NCI-H187 treated with DMSO at 0.1 percent for 48 hours (cell line): ENCODE data around the gene FOXO6.

Source experiments
- DNase-seq: peaks from one replicate; lab custom pipeline; 2025; lab: John Stamatoyannopoulos, UW

Gene FOXO6

DNA sequence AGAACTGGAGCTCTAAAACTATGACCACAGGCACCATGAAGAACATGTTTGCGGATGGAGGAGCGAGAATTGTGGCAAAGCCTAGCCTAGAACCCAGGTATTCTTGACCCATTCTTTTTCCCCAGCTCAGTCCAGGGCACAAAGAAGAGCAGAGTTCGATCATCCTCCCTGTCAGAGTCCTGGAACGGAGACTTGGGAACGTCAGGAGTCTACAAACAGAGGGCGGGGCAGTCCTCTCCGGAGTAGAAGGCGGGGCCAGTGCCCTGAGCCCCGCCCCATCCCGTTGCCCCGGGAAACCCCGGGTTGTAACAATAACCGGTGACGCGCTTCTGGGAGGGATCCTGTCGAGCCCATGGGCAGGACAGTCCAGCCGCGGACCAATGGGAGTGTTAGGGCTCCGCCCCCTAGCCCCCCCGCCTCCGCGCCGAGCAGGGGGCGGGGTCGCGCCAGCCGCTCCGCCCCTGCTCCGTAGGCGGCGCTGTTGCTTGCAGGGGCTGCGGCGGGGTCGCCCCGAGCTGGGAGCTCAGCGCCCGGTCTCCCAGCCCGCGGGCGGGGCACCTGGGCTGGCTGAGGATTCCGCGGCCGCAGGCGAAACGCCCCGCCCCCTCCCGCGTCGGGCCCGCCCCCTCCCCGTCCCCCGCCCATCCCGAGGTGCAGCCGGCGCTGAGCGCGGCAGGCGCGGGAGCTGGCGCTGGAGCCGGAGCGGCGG is at the start of gene FOXO6:
Gene FOXO6 (plus strand): TSS at position 649 of the 709 bp plus-strand sequence.
- peak; percentile 96 for DNase-seq

DNA sequence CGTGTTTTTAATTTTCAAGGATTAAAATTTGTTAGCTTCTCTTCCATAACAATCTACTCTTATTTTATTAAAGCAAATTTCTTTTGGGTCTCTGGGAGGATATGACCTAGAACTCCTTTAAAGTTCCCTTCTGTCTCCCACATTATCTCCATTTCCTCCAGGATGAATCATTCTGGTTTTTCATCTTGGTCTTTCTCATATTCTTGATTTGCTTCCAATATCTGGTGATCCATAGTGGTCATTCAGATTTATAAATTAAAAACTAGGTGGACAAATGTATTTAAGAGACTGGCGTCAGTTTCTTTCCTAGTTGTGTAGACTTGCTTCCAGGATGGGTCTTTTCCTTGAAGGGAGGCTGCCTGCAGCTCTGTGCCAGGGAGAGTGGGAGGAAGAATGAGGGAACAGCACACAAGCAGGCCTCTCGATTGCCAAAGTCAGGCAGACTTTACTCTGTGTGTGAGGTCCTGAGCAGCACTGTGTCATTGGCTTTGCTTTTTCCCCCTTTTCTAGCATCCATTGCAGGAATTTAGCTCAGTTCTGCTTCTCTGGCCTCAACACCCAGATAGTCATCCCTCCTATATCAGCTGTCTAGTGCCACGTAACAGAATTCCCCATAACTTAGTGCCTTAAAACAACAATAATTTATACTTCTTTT is 48.1 kb upstream of the FOXO6 start:
- no peak for DNase-seq

- DNase-seq, result no peak
These were observed 47.5 kb upstream of the FOXO6 start for GRCh38 chr1:41313661-41314131.

DNA sequence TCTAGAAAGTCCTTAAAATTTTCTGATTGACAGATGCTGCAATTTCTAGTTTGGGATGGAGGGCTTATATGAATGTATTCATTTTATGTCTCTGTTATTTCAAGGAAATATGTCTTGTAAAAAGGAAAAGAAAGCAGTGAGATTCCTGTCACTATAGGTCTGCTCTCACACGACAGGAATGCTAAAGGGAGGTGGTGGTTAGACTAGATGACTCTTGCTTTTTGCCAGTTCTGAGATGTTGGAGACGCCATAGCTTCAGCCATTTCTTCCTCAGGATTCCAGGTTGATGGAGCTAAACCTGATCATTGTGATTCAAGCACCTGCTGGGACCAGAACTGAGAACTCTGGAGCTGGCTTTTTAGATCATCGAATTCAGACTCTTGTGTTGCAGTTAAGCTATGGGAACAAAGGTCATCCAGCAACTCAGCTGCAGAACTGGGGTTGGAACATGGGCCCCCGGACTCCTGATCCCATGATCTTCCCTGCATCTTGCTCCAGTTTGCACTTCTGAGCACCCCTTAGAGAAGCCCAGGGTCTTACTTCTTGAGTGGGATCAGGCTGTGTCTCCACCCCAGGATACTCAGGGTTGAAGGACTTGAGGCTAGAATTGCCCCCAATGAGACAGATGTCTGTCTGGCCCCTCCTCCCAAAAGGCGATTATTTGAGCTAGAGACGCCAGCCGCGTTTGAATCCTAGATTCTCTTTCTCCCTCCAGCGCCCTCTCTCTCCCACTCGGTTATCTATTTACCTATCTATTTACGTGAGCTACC is 46.7 kb upstream of the FOXO6 start:
- DNase-seq, result no peak

GRCh38 chr1:41315146-41315822 is 46.0 kb upstream of the FOXO6 start:
- no peak for DNase-seq

- DNase-seq, result no peak
These were observed 45.4 kb upstream of the FOXO6 start for GRCh38 chr1:41315871-41316270.

- DNase-seq, result no peak
These were observed 43.9 kb upstream of the FOXO6 start for GRCh38 chr1:41317361-41317760.

- DNase-seq, result no peak
These were observed 43.1 kb upstream of the FOXO6 start for GRCh38 chr1:41318135-41318534.

GRCh38 chr1:41319106-41319755 is 42.0 kb upstream of the FOXO6 start:
- no peak for DNase-seq

- DNase-seq, result no peak
These were observed 41.2 kb upstream of the FOXO6 start for GRCh38 chr1:41319807-41320711.

- DNase-seq, result no peak
These were observed 40.1 kb upstream of the FOXO6 start for GRCh38 chr1:41320895-41321676.

GRCh38 chr1:41322101-41322661 is 39.1 kb upstream of the FOXO6 start:
- no peak for DNase-seq

GRCh38 chr1:41322835-41323234 is 38.4 kb upstream of the FOXO6 start:
- DNase-seq, result no peak

- no peak for DNase-seq
These were observed 38.0 kb upstream of the FOXO6 start for GRCh38 chr1:41323243-41323642.

DNA sequence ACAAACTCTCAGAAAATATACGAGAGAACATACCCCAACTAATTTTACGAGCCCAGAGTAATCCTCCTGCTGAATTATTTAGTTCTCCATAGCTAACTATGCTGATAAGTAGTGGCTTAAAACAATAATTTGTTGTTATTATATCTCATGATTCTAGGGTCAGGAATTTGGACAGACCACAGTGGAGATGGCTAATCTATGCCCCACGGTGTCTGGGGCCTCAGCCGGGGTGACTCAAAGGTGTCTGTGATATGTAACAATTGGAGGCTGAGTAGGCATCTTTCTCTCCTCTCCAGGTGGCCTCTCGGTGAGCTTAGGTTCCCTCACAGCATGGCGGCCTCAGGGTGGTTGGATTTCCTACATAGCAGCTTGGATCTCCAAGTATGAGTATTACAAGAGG is 35.4 kb upstream of the FOXO6 start:
- DNase-seq, result no peak

DNA sequence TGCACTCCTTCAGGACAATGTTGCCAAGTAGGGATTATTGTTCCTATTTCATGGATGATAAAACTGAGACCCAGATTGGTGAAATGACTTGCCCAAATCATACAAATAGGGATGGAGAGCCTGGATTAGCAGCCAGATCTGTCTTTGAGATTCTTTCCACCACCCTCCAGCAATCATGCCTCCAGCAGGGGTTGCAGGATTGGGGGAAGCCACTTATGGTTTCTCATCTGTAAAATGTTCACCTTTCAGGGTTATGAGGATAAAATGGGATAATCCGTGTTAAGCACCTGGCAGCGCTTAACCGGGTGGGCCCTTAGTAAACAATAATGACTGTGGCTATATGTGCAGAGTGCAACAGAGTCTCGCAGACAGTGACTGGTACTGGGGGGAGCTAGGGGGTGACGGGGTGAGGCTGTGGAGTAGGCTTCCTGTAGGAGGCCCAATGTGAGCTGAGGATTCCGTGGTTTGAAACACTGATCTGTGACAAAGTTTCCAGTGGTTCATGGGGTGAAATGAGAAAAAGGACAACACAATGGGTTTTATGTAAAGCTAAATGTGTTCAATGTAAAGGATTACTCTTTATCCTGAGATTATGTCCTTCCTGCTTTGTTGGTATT is 33.7 kb upstream of the FOXO6 start:
- DNase-seq, result no peak

DNA sequence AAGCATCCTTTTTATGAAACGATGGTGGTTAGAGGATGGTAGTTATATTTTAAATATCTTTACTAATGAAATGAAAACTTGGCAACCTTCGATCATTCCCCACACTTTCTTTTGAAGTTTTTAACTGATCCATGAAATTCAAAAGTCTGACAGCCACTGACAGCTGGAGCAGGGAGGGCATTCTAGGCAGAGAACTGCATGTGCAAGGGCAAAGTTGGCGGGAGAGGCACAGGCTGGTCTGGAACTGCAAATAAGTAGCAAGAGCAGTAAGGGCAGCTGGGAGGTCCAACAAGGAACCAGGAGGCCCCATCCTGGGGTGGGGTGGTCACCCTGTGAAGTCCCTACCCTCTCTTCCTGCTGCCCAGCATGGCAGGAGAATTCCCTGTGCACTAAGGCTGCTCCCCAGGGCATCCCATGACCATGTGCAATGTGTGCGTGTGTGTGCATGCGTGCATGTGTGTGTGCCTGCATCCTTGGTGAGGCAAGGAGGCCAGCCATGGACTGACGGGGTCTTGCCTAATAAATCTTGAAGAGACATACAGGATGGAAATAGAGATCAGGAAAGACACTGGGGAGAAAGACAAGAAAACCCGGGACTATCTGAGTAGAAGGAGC is 33.1 kb upstream of the FOXO6 start:
- no peak for DNase-seq

DNA sequence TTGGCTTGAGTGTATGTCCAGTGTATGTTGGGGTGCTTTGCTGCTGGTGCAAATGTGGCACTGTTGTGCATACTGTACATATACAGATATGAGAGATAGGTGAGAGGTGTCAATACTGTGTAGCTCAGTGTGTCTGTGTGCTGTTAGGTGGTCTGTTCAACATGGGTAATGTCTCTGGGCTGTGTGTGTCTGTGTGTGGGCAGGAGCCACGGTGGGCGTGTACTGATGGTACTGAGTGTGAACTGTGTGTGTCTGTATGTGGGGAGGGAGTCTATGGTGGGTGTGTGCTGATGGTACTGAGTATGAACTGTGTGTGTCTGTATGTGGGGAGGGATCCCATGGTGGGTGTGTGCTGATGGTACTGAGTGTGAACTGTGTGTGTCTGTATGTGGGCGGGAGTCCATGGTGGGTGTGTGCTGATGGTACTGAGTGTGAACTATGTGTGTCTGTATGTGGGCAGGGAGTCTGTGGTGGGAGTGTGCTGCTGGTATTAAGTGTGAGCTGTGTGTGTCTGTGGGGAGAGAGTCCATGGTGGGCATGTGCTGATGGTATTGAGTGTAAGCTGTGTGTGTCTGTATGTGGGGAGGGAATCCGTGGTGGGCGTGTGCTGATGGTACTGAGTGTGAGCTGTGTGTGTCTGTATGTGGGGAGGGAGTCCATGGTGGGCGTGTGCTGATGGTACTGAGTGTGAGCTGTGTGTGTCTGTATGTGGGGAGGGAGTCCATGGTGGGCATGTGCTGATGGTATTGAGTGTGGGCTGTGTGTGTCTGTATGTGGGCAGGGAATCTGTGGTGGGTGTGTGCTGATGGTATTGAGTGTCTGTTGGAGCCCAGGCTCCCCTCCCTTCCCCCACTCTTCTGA is 32.2 kb upstream of the FOXO6 start:
- no peak for DNase-seq
